Hepatocyte (in vitro differentiated cells): ENCODE data around the gene MUCL3. TPM values are rescaled to one million over a fixed set of nuclear protein-coding genes. Genes with fewer than 3 reads are reported as not detected.
"Not testable (repeated sequence)": the region's sequence is repeated elsewhere in the genome, so short reads cannot be mapped to it uniquely, and the experiment has no call there.

Experiments
- DNase-seq: peaks from one replicate; pipeline ENCODE4 v3.0.0-alpha.2; 2016; ENCODE audit warnings: low spot score
- H2AFZ ChIP-seq: fragments of 200-600 bp; sonication (generic); 2 replicates; pipeline ENCODE4 v1.6.0; 2016; ENCODE audit warnings: antibody characterized with exemption, mild to moderate bottlenecking
- H3K27ac ChIP-seq: fragments of 200-600 bp; sonication (generic); 2 replicates; pipeline ENCODE4 v1.5.1; 2016; ENCODE audit warnings: mild to moderate bottlenecking
- H3K27me3 ChIP-seq: fragments of 200-600 bp; sonication (generic); 2 replicates; pipeline ENCODE4 v1.6.1; 2016
- H3K36me3 ChIP-seq: fragments of 200-600 bp; sonication (generic); replicated peaks from 2 replicates; pipeline ENCODE4 v1.5.1; 2016; ENCODE audit warnings: low read depth; ENCODE audit not compliant: insufficient read depth
- H3K4me1 ChIP-seq: fragments of 200-600 bp; sonication (generic); 2 replicates; pipeline ENCODE4 v1.5.1; 2016; ENCODE audit warnings: mild to moderate bottlenecking, moderate library complexity; ENCODE audit not compliant: insufficient read depth
- H3K4me2 ChIP-seq: fragments of 200-600 bp; sonication (generic); 2 replicates; pipeline ENCODE4 v1.6.0; 2016
- H3K4me3 ChIP-seq: fragments of 200-600 bp; sonication (generic); 2 replicates; pipeline ENCODE4 v1.5.1; 2016; ENCODE audit warnings: mild to moderate bottlenecking
- H3K79me2 ChIP-seq: fragments of 200-600 bp; sonication (generic); 2 replicates; pipeline ENCODE4 v1.6.0; 2017; ENCODE audit warnings: mild to moderate bottlenecking
- H3K9me2 ChIP-seq: fragments of 200-600 bp; sonication (generic); replicated peaks from 2 replicates; pipeline ENCODE4 v1.6.0; 2017; ENCODE audit warnings: mild to moderate bottlenecking; ENCODE audit not compliant: insufficient read depth
- H3K9me3 ChIP-seq: fragments of 200-600 bp; sonication (generic); 2 replicates; pipeline ENCODE4 v1.5.1; 2016; ENCODE audit warnings: low read depth, mild to moderate bottlenecking
- H4K20me1 ChIP-seq: fragments of 200-600 bp; sonication (generic); 2 replicates; pipeline ENCODE4 v1.6.0; 2016; ENCODE audit warnings: mild to moderate bottlenecking; ENCODE audit not compliant: insufficient read depth, poor library complexity, severe bottlenecking
- EZH2 ChIP-seq: fragments of 200-600 bp; sonication (generic); IDR thresholded peaks from 2 replicates; pipeline ENCODE4 v1.6.1; 2016; ENCODE audit warnings: antibody characterized with exemption, mild to moderate bottlenecking, borderline replicate concordance
- EZH2phosphoT487 ChIP-seq: fragments of 200-600 bp; sonication (generic); IDR thresholded peaks from one replicate; pipeline ENCODE4 v1.6.1; 2018; ENCODE audit warnings: antibody characterized with exemption, mild to moderate bottlenecking, low read depth, moderate library complexity; ENCODE audit not compliant: unreplicated experiment, severe bottlenecking
- WGBS: methylation state at CpG from one replicate; pipeline ENCODE4 v1.1.6; 2016; ENCODE audit warnings: low lambda C conversion rate; ENCODE audit errors: missing lambda C conversion rate; 5-methylcytosine and 5-hydroxymethylcytosine counted together
- polyA plus RNA-seq: library from polyadenylated mRNA; unstranded; fragments of >200 nt; fragmentation: Nextera tagmentation; extraction: Ambion mirVana; gene quantifications from 2 replicates; pipeline ENCODE4 v1.2.1, GENCODE V29; 2016
- total RNA-seq: library from RNA; depleted of rRNA; stranded (reverse); fragments of >200 nt; gene quantifications from 2 replicates; pipeline ENCODE4 v1.2.3, GENCODE V29; 2014
- TF ChIP-seq, protein P1 (sequence below): fragments of 200-600 bp; sonication (generic); IDR thresholded peaks from 2 replicates; pipeline ENCODE4 v1.5.1; 2016; ENCODE audit warnings: antibody characterized with exemption, mild to moderate bottlenecking; ENCODE audit not compliant: poor library complexity

The MUCL3 gene
- total and polyA plus RNA-seq, 2 experiments from 2014 or later = 0.11 to 0.13 TPM

DNA sequence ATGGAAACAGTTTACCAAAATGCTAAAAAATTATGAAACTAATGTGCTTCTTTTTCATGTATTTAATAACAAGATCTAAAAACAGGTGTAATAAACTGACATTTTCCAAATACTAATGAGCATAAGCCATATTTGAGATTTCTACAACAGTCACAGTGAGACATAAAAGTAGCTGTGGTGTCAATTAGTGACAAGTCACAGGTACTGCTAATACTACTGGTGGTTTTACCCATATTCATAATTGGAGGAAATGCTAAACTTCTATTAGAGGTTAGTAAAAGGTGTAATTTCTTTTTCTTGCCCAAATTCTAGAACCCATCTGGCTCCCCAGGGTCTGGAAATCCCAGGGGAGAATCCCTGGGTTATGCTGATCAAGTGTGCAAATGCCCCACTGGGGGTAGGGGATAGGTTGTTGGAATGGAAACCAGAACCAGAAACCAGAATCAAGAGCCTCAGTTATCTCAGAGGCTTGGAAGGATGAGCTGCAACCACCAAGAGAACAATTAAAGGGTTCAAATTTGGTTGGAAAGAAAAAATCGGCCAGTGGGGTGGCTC is 39.8 kb upstream of the MUCL3 start:
- Histone ChIP-seq H3K4me3 (no peak overlapping the region), H3K27me3 (no peaks in the 10 kb centered on the region), H3K79me2 (no peaks in the 10 kb centered on the region), H4K20me1 (no peaks in the 10 kb centered on the region), H2AFZ (no peak overlapping the region), H3K9me3 (no peaks in the 10 kb centered on the region), H3K4me2 (no peak overlapping the region), H3K27ac (no peak overlapping the region), H3K4me1 (no peaks in the 10 kb centered on the region), H3K9me2 (no peaks in the 10 kb centered on the region), H3K36me3 (no peaks in the 10 kb centered on the region)
- 95% methylated on average over 1 of the region's 1 CpG for WGBS
- no peak for DNase-seq
- TF ChIP-seq EZH2phosphoT487 (no peak), EZH2 (no peak)
- TF ChIP-seq, protein P1, sequence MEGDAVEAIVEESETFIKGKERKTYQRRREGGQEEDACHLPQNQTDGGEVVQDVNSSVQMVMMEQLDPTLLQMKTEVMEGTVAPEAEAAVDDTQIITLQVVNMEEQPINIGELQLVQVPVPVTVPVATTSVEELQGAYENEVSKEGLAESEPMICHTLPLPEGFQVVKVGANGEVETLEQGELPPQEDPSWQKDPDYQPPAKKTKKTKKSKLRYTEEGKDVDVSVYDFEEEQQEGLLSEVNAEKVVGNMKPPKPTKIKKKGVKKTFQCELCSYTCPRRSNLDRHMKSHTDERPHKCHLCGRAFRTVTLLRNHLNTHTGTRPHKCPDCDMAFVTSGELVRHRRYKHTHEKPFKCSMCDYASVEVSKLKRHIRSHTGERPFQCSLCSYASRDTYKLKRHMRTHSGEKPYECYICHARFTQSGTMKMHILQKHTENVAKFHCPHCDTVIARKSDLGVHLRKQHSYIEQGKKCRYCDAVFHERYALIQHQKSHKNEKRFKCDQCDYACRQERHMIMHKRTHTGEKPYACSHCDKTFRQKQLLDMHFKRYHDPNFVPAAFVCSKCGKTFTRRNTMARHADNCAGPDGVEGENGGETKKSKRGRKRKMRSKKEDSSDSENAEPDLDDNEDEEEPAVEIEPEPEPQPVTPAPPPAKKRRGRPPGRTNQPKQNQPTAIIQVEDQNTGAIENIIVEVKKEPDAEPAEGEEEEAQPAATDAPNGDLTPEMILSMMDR = no peak

DNA sequence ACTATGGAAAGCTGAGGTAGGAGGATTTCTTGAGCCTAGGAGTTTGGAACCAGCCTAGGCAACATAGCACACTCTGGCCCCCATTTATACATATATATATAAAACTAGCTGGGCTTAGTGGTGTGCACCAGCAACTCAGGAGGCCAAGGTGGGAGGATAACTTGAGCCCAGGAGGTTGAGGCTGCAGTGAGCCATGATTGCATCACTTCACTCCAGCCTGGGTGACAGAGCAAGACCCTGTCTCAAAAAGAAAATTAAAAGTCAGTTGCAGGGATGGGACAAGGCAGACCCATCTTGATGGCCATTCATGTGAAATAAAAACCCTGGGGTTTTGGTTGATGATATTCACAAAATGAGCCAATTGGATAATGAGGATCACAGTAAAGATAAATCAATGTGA is 39.3 kb upstream of the MUCL3 start:
- Histone ChIP-seq H3K36me3 (no peaks in the 10 kb centered on the region), H3K9me3 (no peaks in the 10 kb centered on the region), H3K9me2 (no peaks in the 10 kb centered on the region), H3K79me2 (no peaks in the 10 kb centered on the region), H3K4me3 (no peak overlapping the region), H3K4me1 (no peaks in the 10 kb centered on the region), H3K27me3 (no peaks in the 10 kb centered on the region), H2AFZ (no peak overlapping the region), H4K20me1 (no peaks in the 10 kb centered on the region), H3K27ac (no peak overlapping the region), H3K4me2 (no peak overlapping the region)
- DNase-seq = no peak
- no peak for TF ChIP-seq EZH2
- TF ChIP-seq, protein P1 = no peak
- TF ChIP-seq EZH2phosphoT487 = no peak

DNA sequence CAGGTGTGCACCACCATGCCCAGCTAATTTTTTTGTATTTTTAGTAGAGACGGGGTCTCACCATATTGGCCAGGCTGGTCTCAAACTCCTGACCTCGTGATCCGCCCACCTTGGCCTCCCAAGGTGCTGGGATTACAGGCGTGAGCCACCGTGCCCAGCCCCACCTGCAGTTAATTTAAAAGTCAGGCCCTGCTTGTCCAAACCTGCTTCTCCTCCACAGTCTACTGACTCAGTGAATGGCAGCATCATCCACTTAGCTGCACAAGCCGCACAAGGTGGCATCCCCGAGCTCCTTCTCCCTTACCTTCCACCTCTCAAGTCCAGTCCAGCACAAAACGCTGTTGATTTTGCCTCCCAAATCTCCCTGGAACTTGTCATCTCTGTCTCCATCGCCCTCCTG is 38.6 kb upstream of the MUCL3 start:
- not testable (repeated sequence) for H3K4me3 ChIP-seq, H3K27ac ChIP-seq, H3K9me3 ChIP-seq, H3K27me3 ChIP-seq, DNase-seq, H3K79me2 ChIP-seq, H2AFZ ChIP-seq, H3K36me3 ChIP-seq, H3K4me1 ChIP-seq, H3K9me2 ChIP-seq, H4K20me1 ChIP-seq, H3K4me2 ChIP-seq
- WGBS = 78% methylated on average over 9 of the region's 9 CpGs

DNA sequence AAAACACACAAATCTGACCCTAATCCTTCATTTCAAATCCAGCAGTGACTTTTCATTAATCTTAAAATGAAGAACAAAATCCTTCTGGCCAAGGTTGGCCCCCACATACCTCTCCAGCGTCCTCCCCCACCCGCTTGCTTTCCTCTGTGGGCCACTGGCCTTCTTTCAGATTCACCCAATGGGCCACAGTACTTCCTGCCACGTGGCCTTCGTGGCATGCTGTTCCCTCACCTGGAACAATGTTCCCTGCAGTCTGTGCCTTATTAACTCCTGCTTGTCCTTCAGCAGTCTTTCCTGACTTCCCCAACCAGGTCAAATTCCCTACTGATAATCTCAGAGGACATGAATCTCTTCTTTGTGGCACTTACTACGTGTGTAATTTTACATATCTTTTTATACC is 38.1 kb upstream of the MUCL3 start:
- Histone ChIP-seq H3K36me3 (no peaks in the 10 kb centered on the region), H2AFZ (no peak overlapping the region), H3K9me3 (no peaks in the 10 kb centered on the region), H4K20me1 (no peaks in the 10 kb centered on the region), H3K4me3 (no peak overlapping the region), H3K79me2 (no peaks in the 10 kb centered on the region), H3K4me1 (no peaks in the 10 kb centered on the region), H3K27ac (no peak overlapping the region), H3K9me2 (no peaks in the 10 kb centered on the region), H3K4me2 (no peak overlapping the region), H3K27me3 (no peaks in the 10 kb centered on the region)
- 63% methylated on average over 5 of the region's 5 CpGs for WGBS
- TF ChIP-seq, protein P1 = no peak
- TF ChIP-seq EZH2 (no peak), EZH2phosphoT487 (no peak)
- DNase-seq = no peak
